ENCODE results near the gene PHLDB3. TPM values are rescaled to one million over a fixed set of nuclear protein-coding genes. Genes with fewer than 3 reads are reported as not detected.

The PHLDB3 gene
- polyA plus RNA-seq, 1 experiment, result 5.3 TPM

GRCh38 chr19:43510713-43511112, 6.2 kb upstream of the PHLDB3 start:
- ChIA-PET POLR2A (interaction anchor here (0.6 kb wide), 1 partner anchor 34 kb away, joined by 3 read pairs; no protein-coding TSS in a partner anchor), CTCF (interaction anchor here (1.5 to 3.1 kb wide), 2 partner anchors 9 to 63 kb away, joined by 8 to 15 read pairs; no protein-coding TSS in a partner anchor)

GRCh38 chr19:43507880-43508279, 3.3 kb upstream of the PHLDB3 start:
- TF ChIP-seq, protein P1, sequence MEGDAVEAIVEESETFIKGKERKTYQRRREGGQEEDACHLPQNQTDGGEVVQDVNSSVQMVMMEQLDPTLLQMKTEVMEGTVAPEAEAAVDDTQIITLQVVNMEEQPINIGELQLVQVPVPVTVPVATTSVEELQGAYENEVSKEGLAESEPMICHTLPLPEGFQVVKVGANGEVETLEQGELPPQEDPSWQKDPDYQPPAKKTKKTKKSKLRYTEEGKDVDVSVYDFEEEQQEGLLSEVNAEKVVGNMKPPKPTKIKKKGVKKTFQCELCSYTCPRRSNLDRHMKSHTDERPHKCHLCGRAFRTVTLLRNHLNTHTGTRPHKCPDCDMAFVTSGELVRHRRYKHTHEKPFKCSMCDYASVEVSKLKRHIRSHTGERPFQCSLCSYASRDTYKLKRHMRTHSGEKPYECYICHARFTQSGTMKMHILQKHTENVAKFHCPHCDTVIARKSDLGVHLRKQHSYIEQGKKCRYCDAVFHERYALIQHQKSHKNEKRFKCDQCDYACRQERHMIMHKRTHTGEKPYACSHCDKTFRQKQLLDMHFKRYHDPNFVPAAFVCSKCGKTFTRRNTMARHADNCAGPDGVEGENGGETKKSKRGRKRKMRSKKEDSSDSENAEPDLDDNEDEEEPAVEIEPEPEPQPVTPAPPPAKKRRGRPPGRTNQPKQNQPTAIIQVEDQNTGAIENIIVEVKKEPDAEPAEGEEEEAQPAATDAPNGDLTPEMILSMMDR (IDR thresholded peaks at IDR 0.05; ENCODE audit: insufficient read depth, low read depth, low read length), result no peak
- no peak for DNase-seq (ENCODE audit: low read depth)
- CTCF ChIA-PET, result interaction anchor here (0.7 to 3.1 kb wide), 4 partner anchors 12 to 620 kb away, joined by 3 to 15 read pairs (median 6); no protein-coding TSS in a partner anchor
- POLR2A ChIA-PET, result no interaction called here
- Histone ChIP-seq H3K4me3 (ENCODE audit: low read depth, low read length) (no peak overlapping the region), H3K27me3 (ENCODE audit: control insufficient read depth, insufficient read depth, low read length) (no peaks in the 10 kb centered on the region), H3K36me3 (ENCODE audit: control insufficient read depth, insufficient read depth, low read length) (peaks cover 15% of the 10 kb centered on the region)

More at GRCh38 chr19:43510713-43511112, 6.2 kb upstream of the PHLDB3 start:
- TF ChIP-seq, protein P1 (IDR thresholded peaks at IDR 0.05; ENCODE audit: insufficient read depth, low read depth, low read length), result no peak
- Histone ChIP-seq H3K36me3 (ENCODE audit: control insufficient read depth, insufficient read depth, low read length) (peaks cover 15% of the 10 kb centered on the region), H3K4me3 (ENCODE audit: low read depth, low read length) (no peak overlapping the region), H3K27me3 (ENCODE audit: control insufficient read depth, insufficient read depth, low read length) (no peaks in the 10 kb centered on the region)
- no peak for DNase-seq (ENCODE audit: low read depth)

DNA sequence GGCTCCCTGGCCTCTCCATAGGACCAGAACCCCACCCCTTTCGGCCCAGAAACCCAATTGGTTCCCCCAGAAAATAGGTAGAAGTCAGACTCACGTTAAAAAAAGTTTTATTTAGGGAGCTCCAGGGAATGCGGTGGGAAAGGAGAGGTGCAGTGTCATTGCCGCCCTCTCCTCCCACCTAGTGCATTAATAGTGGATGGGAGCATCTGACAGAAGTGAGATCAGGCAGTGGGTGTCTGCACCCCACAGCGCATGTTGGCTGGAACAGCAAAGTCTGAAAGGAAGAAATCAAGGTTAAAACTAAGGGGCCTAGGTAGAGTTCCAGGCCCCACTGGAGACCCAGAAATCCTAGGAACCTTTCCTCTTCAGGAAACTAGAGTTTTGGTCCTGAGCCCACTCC, 2.1 kb upstream of the PHLDB3 start:
- CTCF ChIA-PET, result interaction anchor here (3.0 kb wide), 1 partner anchor 13 kb away, joined by 12 read pairs; no protein-coding TSS in a partner anchor
- no peaks in the 10 kb centered on the region for H3K27me3 ChIP-seq (ENCODE audit: control insufficient read depth, insufficient read depth, low read length)
- DNase-seq (ENCODE audit: low read depth), result no peak
- TF ChIP-seq, protein P1 (IDR thresholded peaks at IDR 0.05; ENCODE audit: insufficient read depth, low read depth, low read length), result no peak
- POLR2A ChIA-PET, result no interaction called here
- H3K36me3 ChIP-seq (ENCODE audit: control insufficient read depth, insufficient read depth, low read length), result peaks cover 17% of the 10 kb centered on the region
- H3K4me3 ChIP-seq (ENCODE audit: low read depth, low read length), result no peak overlapping the region

DNA sequence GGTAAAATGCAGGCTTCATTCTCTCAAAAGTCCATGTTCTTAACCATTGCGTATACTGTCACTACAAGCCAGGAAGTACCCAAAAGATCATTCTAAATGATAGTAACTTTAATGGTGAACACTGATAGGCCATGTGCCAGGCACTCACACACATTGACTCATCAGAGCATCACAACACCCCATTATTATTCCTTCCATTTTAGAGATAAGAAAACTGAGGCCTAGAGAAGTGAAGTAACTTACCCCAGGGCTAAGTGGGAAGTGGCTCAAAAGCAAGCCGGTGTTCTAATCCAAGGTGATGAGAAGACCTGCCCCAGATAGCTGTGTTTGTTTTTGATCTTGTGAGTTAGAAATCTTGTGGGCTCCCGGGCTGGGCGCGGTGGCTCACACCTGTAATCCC, 1.4 kb upstream of the PHLDB3 start:
- H3K27me3 ChIP-seq (ENCODE audit: control insufficient read depth, insufficient read depth, low read length), result no peaks in the 10 kb centered on the region
- H3K36me3 ChIP-seq (ENCODE audit: control insufficient read depth, insufficient read depth, low read length), result peaks cover 19% of the 10 kb centered on the region
- CTCF ChIA-PET, result interaction anchor here (0.9 to 3.0 kb wide), 2 partner anchors 14 to 74 kb away, joined by 5 to 12 read pairs; no protein-coding TSS in a partner anchor
- no peak overlapping the region for H3K4me3 ChIP-seq (ENCODE audit: low read depth, low read length)
- no peak for DNase-seq (ENCODE audit: low read depth)
- TF ChIP-seq, protein P1 (IDR thresholded peaks at IDR 0.05; ENCODE audit: insufficient read depth, low read depth, low read length), result no peak
- POLR2A ChIA-PET, result no interaction called here

GRCh38 chr19:43505186-43505456, 575 bp upstream of the PHLDB3 start:
- DNase-seq (ENCODE audit: low read depth), result no peak
- peaks cover 16% of the 10 kb centered on the region for H3K36me3 ChIP-seq (ENCODE audit: control insufficient read depth, insufficient read depth, low read length)
- no peaks in the 10 kb centered on the region for H3K27me3 ChIP-seq (ENCODE audit: control insufficient read depth, insufficient read depth, low read length)
- ChIA-PET POLR2A (no interaction called here), CTCF (interaction anchor here (0.7 to 3.0 kb wide), 5 partner anchors 9 to 73 kb away, joined by 4 to 25 read pairs (median 5); no protein-coding TSS in a partner anchor)
- H3K4me3 ChIP-seq (ENCODE audit: low read depth, low read length), result no peak overlapping the region
- TF ChIP-seq, protein P1 (IDR thresholded peaks at IDR 0.05; ENCODE audit: insufficient read depth, low read depth, low read length), result no peak
